Pons (tissue), 1 donor: ENCODE measurements around the gene LENG9.
"Not testable (repeated sequence)": the region's sequence is repeated elsewhere in the genome, so short reads cannot be mapped to it uniquely, and the experiment has no call there.

Experiments
- DNase-seq: peaks from one replicate; pipeline ENCODE4 v3.0.0-alpha.2; 2016; ENCODE audit warnings: low spot score

LENG9 gene

DNA sequence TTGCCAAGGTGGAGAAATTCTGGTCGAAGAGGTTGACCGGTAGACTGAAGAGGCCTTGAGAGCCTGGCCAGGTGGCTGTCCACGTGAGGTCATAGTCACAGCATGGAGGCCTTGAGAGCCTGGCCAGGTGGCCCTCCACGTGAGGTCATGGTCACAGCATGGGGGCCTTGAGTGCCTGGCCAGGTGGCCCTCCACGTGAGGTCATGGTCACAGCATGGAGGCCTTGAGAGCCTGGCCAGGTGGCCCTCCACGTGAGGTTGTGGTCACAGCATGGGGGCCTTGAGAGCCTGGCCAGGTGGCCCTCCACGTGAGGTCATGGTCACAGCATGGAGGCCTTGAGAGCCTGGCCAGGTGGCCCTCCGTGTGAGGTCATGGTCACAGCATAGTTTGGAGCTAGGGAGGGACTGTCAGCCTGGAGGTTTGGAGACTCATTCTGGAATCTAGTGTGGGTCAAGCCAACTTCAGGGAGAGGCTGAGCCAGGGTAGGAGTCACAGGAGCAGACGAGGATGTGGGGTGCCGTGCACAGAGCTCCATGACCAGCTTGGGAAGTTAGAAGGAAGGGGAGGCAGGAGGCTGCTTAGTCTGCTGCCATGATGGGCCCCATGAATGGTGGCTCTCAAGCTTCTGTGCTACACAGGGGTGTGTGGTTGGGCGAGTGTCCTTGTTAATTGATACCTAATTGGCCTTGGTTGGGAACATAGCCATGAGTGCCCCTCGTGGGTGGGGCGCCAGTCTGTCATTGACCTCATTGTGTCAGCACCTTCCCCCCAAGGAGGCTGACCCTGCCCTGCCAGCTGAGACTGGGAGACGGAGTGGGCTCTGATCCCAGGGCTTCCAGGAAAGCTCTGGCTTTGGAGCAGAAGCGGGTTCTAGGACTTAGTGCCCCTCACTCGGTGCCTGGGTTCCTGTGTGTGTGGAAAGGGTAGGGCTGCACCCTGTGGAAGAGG, 4.0 kb downstream of the LENG9 start:
- DNase-seq = no peak

DNA sequence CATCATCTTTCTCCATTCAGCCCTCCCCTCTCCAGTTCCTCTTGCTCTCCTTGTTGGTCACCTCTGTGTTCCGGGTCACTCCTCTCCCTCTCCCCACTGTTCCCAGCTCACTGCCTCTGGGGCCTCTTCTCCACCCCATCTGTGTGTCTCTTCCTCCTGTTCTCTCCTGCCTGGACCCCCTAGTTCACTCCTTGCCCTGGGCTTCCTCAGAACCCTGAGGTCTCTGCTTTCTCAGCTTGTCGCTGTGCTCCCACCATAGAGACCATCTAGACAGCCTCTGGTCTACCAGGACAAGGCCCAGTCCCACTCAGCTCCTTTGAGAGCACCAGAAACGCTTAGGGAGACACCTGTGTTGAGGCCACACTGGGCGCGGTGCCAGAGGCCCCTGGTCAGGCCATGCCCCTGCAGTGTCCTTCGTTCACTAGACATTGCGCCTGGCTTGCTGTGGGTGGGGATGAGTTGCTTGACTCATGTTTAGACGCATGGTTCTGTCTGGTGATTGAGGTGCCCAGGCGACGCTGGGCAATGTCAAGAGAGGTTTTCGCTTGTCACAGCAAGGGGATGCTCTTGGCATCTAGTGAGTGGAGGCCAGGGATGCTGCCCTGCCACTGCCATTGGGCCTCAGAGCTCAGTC, 4.8 kb downstream of the LENG9 start:
- DNase-seq = no peak

DNA sequence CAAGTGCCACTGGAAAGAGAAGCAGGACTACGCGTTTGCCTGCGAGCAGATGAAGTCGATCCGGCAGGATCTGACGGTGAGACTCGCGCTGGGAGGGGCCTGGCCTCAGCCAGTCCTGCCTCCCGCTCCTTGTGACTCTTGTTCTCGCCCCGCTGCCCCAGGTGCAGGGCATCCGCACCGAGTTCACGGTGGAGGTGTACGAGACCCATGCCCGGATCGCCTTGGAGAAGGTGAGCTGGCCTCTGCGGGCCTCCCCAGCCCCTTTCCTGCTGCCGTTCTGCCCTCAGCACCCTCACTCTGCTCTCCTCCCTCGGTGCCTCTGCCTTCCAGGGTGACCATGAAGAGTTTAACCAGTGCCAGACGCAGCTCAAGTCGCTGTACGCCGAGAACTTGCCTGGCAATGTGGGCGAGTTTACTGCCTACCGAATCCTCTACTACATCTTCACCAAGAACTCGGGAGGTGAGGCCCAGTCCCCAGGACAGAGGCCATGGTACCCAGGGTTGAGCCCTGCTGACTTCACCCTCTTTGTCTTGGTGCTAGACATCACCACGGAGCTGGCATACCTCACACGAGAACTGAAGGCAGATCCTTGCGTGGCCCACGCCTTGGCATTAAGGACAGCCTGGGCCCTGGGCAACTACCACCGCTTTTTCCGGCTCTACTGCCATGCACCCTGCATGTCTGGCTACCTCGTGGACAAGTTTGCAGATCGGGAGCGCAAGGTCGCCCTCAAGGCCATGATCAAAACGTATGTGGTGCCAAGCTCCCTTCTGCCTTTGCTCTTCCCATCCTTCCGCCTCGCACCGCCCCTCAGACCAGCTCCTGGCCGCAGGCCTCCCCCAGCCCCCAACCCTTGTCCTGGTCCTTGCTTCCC, 5.6 kb downstream of the LENG9 start:
- DNase-seq = no peak

DNA sequence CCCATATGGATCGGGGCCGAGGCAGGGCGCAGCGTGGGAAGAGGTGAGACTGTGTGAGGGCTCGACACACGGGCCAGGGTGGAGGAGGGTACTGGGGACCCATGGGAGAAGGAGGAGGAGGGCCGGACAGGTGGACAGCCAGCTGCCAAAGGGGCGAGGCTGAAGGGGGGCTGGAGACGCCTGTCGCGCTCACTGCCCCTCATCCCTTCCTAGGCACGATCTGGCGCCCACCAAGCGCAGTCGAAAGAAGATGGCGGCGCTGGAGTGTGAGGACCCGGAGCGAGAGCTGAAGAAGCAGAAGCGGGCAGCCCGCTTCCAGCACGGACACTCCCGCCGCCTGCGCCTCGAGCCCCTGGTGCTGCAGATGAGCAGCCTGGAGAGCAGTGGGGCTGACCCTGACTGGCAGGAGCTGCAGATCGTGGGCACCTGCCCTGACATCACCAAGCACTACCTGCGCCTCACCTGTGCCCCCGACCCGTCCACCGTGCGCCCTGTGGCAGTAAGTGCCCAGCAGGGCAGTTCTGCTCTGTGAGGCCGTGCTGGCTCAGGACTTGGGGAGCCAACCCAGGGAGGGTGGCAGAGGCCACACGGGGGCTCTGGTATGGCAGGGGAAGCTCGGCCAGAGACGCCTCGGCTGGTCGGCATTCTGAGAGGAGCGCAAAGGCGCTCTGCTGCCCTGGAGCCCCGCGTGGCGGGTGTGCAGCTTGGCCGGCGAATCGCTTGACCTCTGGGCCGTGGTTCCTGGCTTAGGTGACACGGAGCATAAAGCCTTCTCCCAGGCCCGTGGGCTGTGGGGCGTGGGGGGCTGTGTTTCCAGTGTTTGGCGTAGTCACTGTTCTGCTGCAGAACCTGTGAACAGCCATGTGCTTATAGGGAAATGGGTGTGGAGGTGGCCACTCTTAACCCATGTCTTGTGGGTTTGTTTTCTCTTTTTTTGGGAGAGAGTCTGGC, 6.9 kb downstream of the LENG9 start:
- DNase-seq = no peak

DNA sequence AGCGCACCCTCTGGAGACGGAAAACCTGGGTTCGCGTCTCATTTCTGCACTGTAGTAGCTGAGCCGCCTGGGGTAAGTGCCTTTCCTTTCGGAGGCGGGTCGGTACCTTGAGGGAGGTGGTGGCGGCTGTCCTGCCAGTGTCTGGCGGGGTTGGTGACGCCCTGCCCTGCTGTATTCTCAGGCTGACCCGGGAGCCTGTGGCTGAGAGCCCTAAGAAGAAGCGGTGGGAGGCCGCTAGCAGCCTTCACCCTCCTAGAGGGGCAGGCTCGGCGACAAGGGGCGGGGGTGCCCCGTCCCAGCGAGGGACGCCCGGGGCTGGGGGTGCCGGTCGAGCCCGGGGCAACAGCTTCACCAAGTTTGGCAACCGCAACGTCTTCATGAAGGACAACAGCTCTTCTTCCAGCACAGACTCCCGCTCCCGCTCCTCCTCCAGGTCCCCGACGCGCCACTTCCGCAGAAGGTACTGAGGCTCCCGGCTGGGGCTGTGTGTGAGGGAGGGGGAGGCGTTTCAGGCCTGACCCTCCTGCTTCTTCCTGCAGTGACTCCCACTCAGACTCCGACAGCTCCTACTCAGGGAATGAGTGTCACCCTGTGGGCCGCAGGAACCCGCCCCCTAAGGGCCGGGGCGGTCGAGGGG, 7.7 kb downstream of the LENG9 start:
- no peak for DNase-seq

DNA sequence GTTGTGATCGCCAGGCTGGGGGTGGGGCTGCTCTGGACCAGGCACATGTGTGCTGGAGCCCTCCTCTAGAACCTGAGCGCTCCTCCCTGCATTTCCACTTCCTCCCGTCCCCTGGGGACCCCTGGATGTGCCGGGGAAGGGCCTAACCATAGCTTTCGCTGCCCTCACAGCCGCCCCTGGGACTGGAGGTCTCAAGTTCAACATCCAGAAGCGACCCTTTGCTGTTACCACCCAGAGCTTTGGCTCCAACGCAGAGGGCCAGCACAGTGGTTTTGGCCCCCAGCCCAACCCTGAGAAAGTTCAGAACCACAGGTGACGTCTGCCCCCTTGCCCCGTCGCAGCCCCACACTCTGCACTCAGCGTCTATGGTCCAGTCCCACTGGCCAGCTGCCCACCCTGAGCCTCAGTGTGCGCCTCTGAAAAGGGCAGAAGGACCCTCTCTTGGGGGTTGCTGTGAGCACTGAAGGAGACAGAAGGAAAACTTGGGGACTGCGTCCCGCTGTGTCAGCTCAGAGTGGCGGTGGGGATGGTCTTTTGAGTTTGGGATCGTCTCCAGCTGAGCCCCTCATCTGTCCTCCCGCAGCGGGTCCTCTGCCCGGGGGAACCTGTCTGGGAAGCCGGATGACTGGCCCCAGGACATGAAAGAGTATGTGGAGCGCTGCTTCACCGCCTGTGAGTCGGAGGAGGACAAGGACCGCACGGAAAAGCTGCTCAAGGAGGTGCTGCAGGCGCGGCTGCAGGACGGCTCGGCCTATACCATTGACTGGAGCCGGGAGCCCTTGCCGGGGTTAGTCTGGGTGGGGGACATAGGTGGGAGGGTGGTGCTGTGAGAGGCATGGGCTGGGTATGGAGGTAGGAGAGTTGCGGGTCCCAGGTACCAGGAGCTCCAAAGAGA, 8.6 kb downstream of the LENG9 start:
- no peak for DNase-seq

DNA sequence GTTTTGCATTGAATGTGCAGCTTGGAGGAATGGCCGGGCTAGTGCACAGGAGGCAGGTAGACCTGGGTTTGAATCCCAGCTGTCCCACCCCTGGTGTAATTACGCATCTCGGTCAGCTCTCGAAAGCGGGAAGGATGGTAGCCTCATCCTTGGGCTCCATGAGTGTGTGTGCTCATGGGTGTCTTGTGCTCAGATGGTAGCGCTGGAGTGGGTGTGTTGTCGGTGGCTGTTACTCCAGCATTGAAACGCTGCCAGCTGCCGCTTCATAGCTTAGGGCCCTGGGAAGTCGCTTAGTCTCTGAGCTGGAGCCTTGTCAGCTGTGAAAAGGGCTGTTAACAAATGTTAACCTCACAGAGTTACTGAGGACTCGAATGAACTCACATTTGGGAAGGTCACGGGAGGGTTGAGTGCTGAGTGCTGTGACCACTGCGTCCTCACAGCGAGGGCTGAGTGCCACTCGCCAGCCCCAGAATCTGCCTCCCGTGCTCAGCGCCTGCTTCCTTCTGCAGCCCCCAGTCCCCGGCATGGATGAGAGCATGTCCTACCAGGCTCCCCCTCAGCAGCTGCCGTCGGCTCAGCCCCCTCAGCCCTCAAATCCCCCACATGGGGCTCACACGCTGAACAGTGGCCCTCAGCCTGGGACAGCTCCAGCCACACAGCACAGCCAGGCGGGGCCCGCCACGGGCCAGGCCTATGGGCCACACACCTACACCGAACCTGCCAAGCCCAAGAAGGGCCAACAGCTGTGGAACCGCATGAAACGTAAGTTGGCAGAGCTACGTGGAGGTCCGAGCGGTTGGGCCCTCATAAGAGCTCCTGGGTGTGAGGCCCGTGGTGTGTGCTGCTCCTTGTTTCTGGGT, 9.4 kb downstream of the LENG9 start:
- DNase-seq = no peak

DNA sequence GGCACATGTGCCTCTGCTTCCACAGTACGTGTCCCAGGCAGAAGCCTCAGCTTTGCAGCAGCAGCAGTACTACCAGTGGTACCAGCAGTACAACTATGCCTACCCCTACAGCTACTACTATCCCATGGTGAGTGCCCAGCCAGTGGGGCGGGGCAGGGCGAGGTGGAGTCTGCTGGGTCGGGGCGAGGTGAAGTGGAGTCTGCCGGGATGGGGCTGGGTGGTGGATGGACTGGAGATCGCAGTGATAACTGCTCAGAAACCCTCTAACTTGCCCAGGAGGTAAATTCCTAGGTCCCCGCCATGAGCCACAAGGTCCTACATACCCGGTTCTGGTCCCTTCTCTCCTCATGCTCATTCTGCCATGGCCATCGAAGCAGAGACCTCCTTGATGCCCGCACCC, 11.0 kb downstream of the LENG9 start:
- DNase-seq = no peak

DNA sequence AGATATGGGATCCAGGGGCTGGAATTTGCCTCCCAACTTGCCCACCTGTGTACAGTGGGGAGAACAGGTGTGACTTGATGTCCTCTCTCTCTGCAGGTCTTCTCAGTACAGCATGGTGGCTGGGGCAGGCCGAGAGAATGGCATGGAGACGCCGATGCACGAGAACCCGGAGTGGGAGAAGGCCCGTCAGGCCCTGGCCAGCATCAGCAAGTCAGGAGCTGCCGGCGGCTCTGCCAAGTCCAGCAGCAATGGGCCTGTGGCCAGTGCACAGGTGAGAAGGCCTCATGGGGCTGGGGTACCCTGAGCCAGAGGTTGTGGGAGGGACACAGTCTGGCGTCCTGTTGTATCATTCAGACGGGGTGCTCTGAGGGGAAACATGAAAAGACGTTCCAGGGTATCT, 11.6 kb downstream of the LENG9 start:
- no peak for DNase-seq

DNA sequence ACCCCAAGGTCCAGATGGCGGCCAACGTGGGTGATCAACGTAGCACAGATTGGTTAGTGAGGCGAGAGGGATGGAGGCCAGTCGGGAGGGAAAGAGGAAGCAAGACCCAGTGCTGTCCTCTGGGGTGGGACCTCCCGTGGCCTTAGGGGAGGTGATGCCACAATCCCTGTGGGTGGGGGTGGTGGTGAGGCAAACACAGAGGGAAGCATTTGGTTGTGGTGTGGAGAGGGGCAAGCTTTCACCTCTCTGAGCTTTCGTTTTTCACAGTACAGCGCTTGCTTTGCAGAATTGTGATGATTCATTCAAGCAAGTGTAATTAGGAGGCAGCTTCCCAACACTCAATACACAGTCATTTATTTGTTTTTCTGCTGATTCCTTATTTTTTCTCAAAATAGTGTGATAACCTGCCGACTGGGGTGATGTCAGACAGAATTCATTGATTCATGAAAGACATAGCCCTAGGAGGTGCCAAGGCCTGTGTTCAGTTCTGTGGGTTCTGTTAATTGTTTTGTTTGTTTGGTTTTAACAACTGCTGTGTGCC, 12.2 kb downstream of the LENG9 start:
- no peak for DNase-seq

DNA sequence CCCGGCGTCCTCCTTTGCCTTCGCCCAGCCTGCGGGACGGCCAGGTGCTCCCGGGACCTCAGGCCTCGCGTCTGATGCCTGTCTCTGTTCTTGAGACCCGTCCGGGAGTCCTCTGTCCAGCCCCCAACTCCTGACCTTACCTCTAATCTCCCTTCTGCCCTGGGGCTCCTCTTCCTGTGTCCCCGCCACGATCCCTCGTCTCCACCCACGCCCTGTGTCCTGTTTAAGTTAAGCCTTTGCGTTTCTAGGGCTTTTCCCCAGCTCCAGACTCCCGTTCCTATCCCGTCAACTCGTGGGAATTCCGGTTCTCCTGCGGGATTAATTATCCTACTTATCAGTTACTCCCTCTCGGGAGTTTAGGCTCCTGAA, 13.9 kb downstream of the LENG9 start:
- DNase-seq = no peak

DNA sequence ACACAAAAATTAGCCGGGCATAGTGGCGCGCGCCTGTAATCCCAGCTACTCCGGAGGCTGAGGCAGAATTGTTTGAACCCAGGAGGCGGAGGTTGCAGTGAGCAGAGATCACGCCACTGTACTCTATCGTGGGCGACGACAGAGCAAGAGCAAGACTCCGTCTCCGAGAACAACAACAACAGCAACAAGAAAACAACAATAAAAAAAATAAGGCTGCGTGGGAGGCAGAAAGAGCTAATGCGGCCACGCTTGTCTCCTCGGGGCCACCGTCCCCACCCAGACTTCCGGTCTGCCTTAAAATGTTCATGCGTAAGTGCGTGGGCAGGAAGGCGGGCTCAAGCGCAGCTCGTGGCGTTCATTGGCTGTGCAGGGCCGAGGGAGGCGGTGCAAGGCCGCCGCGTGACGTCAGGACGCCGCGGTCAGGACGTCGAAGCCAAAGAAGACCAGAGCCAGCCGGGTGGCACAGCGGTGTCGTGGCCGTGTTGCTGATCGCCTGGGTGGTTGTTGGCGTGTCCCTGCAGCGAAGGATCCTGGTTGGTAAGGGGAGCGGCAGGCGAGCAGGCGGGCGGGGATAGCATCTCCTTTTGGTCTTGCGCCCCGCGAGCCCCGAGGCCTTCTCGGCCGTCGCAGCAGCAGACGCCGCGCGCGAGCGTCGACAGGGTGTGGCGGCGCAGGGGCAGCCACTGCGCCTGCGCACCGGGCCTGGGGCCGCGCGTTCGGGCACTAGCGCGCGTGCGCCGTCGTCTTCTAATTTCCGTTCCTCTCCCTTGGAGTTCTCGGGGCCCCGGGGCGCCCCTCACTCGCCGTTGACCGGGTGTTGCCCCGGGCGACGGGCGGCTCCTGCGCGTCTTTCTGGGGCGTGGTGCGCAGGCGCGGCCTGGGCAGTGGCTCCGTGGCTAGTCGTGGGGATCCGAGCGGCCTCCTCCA, 14.5 kb downstream of the LENG9 start, which contains the start of gene LENG8:
LENG8 (plus strand) TSS at position 426 of the 927 bp plus-strand sequence. CDS start 2,146 bp downstream, outside the sequence.
- DNase-seq = peak; percentile 98

DNA sequence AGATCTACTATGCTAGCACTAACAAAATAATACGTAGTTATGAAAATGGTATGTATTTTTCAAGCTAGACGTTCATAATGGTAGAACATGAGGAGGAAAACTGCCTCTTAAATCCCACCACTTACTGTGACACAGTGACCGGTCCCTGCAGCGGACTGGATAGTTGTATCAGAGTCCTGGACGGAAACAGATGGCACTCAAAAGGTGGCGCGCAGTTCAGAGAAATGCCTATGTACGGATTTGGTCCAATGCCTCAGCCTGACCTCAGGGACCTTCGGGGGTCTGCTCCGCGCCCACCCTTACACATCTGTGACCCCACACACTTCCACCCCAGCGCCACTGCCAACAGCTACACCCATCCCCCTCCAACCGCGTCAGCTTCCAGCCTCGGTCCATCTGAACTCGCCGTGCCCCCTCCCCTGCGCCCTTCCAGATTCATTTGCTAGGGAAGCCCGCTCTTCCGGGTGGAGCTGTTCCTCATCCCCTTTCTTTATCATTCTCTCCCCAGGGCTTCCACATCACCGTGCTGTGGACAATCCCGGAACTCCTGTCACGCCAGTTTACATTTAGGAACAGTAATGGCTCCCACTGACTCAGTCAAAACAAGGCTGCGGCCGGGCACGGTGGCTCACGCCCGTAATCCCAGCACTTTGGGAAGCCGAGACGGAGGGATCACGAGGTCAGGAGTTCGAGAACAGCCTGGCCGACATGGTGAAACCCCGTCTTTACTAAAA, 15.4 kb downstream of the LENG9 start:
- DNase-seq = no peak

DNA sequence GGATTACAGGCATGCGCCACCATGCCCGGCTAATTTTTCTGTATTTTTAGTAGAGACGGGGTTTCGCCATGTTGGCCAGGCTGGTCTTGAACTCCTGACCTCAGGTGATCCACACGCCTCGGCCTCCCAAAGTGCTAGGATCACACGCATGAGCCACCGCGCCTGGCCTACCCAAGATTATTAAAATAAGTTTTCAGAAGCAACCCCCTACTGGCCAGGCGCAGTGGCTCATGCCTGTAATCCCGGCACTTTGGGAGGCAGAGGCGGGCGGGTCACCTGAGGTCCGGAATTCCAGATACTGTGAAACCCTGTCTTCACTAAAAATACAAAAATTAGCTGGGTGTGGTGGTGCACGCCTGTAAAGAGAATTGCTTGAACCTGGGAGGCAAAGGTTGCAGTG, 17.2 kb downstream of the LENG9 start:
- not testable (repeated sequence) for DNase-seq

DNA sequence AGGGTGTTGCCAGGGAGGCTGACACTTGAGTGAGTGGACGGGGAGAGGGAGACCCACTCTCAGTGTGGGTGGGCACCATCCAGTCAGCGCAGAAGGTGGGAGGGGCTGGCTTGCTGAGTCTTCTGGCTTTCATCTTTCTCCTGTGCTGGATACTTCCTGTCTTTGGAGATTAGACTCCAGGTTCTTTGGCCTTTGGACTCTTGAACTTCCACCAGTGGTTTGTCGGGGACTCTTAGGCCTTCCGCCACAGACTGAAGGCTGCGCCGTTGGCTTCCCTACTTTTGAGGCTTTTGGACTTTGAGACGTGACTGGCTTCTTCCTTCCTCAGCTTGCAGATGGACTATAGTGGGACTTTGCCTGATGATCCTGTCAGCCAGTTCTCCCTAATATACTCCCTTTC, 18.8 kb downstream of the LENG9 start:
- no peak for DNase-seq

DNA sequence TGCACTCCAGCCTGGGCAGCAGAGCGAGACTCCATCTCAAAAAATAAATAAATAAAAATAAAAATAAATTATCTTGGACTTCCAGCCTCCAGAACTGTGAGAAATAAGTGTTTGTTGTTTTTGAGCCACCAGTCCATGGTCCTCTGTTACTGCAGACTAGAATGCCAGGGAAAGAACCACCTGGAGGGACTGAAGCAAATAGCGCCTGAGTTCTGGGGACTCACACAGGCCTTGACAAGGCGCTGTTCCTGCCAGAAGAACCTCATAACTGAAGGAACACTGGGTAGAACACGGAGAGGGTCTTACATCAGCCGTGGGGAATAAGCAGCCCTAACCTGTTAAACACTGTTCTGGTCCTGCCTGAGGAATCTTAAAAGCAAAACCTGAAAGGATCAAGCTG, 22.9 kb downstream of the LENG9 start:
- no peak for DNase-seq
